Measurements from ENCODE around the gene COQ2.

Gene COQ2

GRCh38 chr4:83230928-83231327 lies 53.7 kb downstream of the COQ2 start:
- H3K36me3 Mint-ChIP-seq = peaks cover 29% of the 10 kb centered on the region
- DNase-seq = no peak
- peaks cover 7% of the 10 kb centered on the region for H3K27me3 Mint-ChIP-seq
- H3K27ac Mint-ChIP-seq = peak overlapping the region; percentile 80
- H3K4me3 Mint-ChIP-seq = no peak overlapping the region
- H3K9me3 Mint-ChIP-seq = no peaks in the 10 kb centered on the region
- H3K4me1 Mint-ChIP-seq = peaks cover 62% of the 10 kb centered on the region
- CTCF ChIA-PET = no interaction called here

GRCh38 chr4:83229791-83230190 lies 54.8 kb downstream of the COQ2 start:
- Mint-ChIP-seq H3K27ac (no peak overlapping the region), H3K4me1 (peaks cover 58% of the 10 kb centered on the region)

GRCh38 chr4:83228231-83228630 lies 56.4 kb downstream of the COQ2 start:
- CTCF ChIA-PET = no interaction called here
- Mint-ChIP-seq H3K36me3 (peaks cover 26% of the 10 kb centered on the region), H3K4me3 (no peak overlapping the region), H3K9me3 (no peaks in the 10 kb centered on the region), H3K4me1 (peaks cover 65% of the 10 kb centered on the region), H3K27me3 (peaks cover 3% of the 10 kb centered on the region), H3K27ac (no peak overlapping the region)
- DNase-seq = no peak

More at GRCh38 chr4:83229791-83230190, 54.8 kb downstream of the COQ2 start:
- H3K9me3 Mint-ChIP-seq = no peaks in the 10 kb centered on the region
- H3K27me3 Mint-ChIP-seq = peaks cover 7% of the 10 kb centered on the region
- no peak for DNase-seq
- peaks cover 25% of the 10 kb centered on the region for H3K36me3 Mint-ChIP-seq
- no peak overlapping the region for H3K4me3 Mint-ChIP-seq
- CTCF ChIA-PET = no interaction called here

GRCh38 chr4:83224502-83225197 lies 59.9 kb downstream of the COQ2 start:
- peaks cover 62% of the 10 kb centered on the region for H3K4me1 Mint-ChIP-seq
- peaks cover 27% of the 10 kb centered on the region for H3K36me3 Mint-ChIP-seq
- CTCF ChIA-PET = no interaction called here
- peaks cover 3% of the 10 kb centered on the region for H3K27me3 Mint-ChIP-seq
- H3K4me3 Mint-ChIP-seq = no peak overlapping the region
- no peaks in the 10 kb centered on the region for H3K9me3 Mint-ChIP-seq
- no peak overlapping the region for H3K27ac Mint-ChIP-seq
- no peak for DNase-seq

DNA sequence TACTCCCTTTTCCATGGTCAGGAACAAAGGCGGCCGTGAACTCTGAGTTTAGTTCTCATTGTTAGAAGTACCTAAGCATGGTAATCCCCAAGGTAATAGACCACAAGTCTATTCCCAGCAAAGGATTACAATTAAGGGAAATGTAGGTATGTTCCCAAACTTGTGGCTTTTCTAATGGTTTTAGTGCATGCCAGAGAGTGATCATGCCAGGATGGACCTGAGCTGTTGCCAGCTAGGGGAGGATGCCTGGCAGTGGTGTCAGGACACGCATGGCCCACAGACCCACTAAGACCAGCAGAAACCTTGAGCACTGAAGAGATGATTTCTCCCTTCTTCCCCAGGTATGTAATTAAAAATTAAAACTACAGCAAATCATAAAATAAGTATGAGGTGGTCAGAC lies 60.8 kb downstream of the COQ2 start:
- Mint-ChIP-seq H3K27ac (no peak overlapping the region), H3K9me3 (no peaks in the 10 kb centered on the region), H3K27me3 (peaks cover 3% of the 10 kb centered on the region), H3K36me3 (peaks cover 27% of the 10 kb centered on the region), H3K4me1 (peaks cover 67% of the 10 kb centered on the region), H3K4me3 (no peak overlapping the region)
- no peak for DNase-seq
- CTCF ChIA-PET = no interaction called here

GRCh38 chr4:83221897-83222441 lies 62.6 kb downstream of the COQ2 start:
- Mint-ChIP-seq H3K27me3 (no peaks in the 10 kb centered on the region), H3K9me3 (no peaks in the 10 kb centered on the region), H3K27ac (no peak overlapping the region), H3K4me1 (peaks cover 84% of the 10 kb centered on the region), H3K36me3 (peaks cover 28% of the 10 kb centered on the region), H3K4me3 (no peak overlapping the region)
- DNase-seq = no peak
- CTCF ChIA-PET = no interaction called here

DNA sequence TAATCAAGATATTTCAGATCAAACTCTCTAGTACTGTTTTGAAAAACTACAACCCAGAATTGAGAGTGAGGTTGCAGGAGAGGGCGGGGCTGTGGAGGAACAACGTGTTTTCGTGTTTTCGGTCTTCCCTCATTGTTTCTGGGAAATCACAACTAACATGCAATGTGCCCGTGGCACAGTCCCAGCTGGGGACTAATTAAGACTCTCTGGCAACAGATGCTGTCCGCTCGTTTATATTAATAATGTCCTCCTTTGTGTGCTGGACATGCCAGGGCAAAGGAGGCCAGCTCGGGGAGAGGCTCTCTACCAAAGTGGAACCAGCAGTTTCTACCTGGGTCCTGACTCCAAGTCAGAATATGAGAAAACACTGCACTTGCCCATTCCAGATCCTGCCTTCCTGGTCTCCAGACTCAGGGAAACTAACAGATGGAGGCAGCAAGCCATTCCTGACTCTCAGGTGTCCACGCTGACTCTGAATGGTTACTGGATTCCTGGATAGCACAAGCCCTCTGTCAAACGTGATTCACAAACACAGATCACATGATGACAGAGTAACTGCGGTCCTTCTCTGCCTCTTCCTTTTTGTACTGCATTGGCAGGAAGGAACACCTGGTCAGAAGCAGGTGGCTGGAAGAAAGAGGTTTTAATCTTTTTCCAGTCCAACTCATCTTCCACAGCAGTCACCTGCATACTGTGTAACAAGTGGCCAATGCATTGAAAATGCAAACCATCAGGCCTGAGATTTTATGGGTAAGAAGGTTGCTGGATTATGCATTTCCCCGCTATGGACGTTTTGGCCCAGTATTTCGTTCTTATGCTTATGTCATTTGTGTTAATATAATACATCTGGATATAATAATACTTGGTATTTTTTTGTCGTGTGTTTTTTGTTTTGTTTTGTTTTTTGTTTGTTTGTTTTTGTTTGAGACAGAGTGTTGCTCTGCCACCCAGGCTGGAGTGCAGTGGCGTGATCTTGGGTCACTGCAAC lies 65.0 kb downstream of the COQ2 start:
- Mint-ChIP-seq H3K27ac (peak overlapping the region; percentile 96), H3K36me3 (peaks cover 38% of the 10 kb centered on the region), H3K27me3 (no peaks in the 10 kb centered on the region), H3K4me1 (peaks cover 90% of the 10 kb centered on the region), H3K9me3 (peaks cover 6% of the 10 kb centered on the region), H3K4me3 (peak overlapping the region; percentile 71)
- CTCF ChIA-PET = interaction anchor here (2.3 to 2.6 kb wide), 4 partner anchors 16 to 109 kb away, joined by 12 to 25 read pairs (median 18); no protein-coding TSS in a partner anchor
- DNase-seq = peak; percentile 77

DNA sequence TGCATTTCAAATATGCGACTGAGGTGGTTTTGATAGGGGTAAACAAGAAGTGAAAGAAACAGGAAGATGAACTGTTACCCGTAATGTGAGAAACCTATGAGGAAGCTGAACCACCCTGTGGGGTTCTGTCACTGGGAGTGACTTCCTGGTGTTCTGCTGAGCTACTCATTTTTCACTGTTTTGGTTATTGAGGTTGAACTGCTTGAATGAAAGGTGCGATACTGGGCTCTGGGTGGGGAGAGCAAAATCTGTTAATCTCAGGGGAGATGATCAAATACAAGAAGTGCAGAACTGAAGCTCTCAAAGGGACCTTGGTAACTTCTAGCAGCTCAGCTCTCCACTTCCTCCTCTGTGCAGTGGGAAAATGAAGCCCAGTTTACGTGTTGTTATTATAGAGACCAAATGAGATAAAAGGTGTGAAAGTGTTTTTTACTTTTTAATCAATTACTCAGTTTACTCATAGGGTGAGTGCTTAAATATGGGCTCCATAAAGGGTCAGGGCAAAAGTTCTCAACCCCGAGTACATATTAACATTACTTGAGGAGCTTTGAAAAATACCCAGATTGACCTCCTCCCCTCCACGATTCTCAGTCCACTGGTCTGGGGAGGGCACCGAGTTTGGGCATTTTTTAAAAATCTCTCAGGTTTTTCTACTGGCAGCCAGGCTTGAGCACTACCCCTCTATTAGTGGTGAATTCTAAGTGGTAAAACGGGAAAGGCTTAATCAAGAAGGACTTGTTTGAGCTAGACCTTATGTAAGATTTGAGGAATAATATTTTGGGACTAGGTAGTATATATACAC lies 66.7 kb downstream of the COQ2 start:
- Mint-ChIP-seq H3K4me3 (peak overlapping the region; percentile 71), H3K4me1 (peaks cover 89% of the 10 kb centered on the region), H3K27me3 (no peaks in the 10 kb centered on the region), H3K9me3 (peaks cover 13% of the 10 kb centered on the region), H3K27ac (peak overlapping the region; percentile 96), H3K36me3 (peaks cover 42% of the 10 kb centered on the region)
- CTCF ChIA-PET = interaction anchor here (0.8 to 2.6 kb wide), 10 partner anchors 14 to 123 kb away, joined by 3 to 25 read pairs (median 6); no protein-coding TSS in a partner anchor
- peak; percentile 83 for DNase-seq

GRCh38 chr4:83216959-83217683 lies 67.5 kb downstream of the COQ2 start:
- no peaks in the 10 kb centered on the region for H3K27me3 Mint-ChIP-seq
- peak overlapping the region; percentile 71 for H3K4me3 Mint-ChIP-seq
- peaks cover 38% of the 10 kb centered on the region for H3K36me3 Mint-ChIP-seq
- CTCF ChIA-PET = interaction anchor here (1.1 to 2.6 kb wide), 8 partner anchors 19 to 123 kb away, joined by 3 to 25 read pairs (median 9); no protein-coding TSS in a partner anchor
- peak; percentile 30 for DNase-seq
- H3K27ac Mint-ChIP-seq = peak overlapping the region; percentile 96
- peaks cover 15% of the 10 kb centered on the region for H3K9me3 Mint-ChIP-seq
- H3K4me1 Mint-ChIP-seq = peaks cover 91% of the 10 kb centered on the region

- Mint-ChIP-seq H3K27ac (peak overlapping the region; percentile 97), H3K27me3 (peaks cover 4% of the 10 kb centered on the region), H3K36me3 (peaks cover 36% of the 10 kb centered on the region), H3K4me1 (peaks cover 94% of the 10 kb centered on the region), H3K9me3 (peaks cover 19% of the 10 kb centered on the region), H3K4me3 (no peak overlapping the region)
- DNase-seq = no peak
- CTCF ChIA-PET = no interaction called here
These were observed 70.5 kb downstream of the COQ2 start for GRCh38 chr4:83214079-83214478.

Measured in activated naive CD4-positive, alpha-beta T cell treated with anti-CD3 and anti-CD28 coated beads, Interleukin-2, amount 10 ng/mL, durations not matched to agents 7 days and 5 days (primary cell).